OCI-LY7 (cell line): Measurements from ENCODE around the gene FBXO27. TPM values are rescaled to one million over a fixed set of nuclear protein-coding genes. Genes with fewer than 3 reads are reported as not detected.

ENCODE experiments used
- BruUV-seq: library from RNA; stranded (reverse); fragments of 400-500 nt; replicated peaks from 2 replicates; lab custom pipeline; 2021; lab: Mats Ljungman, UMichigan
- CTCF ChIA-PET: fragments of 300-600 bp; sonication (Branson Sonifier 250); formaldehyde crosslinking; loops from one replicate; lab custom pipeline; 2022; ENCODE audit warnings: antibody characterized with exemption; ENCODE audit not compliant: unreplicated experiment; lab: Charles Lee
- POLR2A ChIA-PET: fragments of 300-600 bp; sonication (Branson Sonifier 250); formaldehyde crosslinking; loops from one replicate; lab custom pipeline; 2022; ENCODE audit warnings: antibody characterized with exemption; lab: Charles Lee
- DNase-seq: peaks from one replicate; pipeline ENCODE4 v3.0.0-alpha.2; 2015; ENCODE audit warnings: low spot score
- H2AFZ ChIP-seq: fragments of 200-600 bp; sonication (generic), shearing (Covaris generic); 2 replicates; pipeline ENCODE4 v1.6.1; 2014; ENCODE audit warnings: mild to moderate bottlenecking, antibody characterized with exemption, low read length, moderate library complexity
- H3K27ac ChIP-seq: fragments of 200-600 bp; sonication (generic); 2 replicates; pipeline ENCODE4 v1.5.1; 2014; ENCODE audit warnings: mixed run types, low read depth, mild to moderate bottlenecking, moderate library complexity, low read length, inconsistent platforms; ENCODE audit not compliant: poor library complexity, severe bottlenecking
- H3K36me3 ChIP-seq: fragments of 200-600 bp; sonication (generic); 2 replicates; pipeline ENCODE4 v1.6.1; 2014; ENCODE audit warnings: mild to moderate bottlenecking, antibody characterized with exemption, low read length, moderate library complexity, mixed read lengths; ENCODE audit not compliant: insufficient read depth
- H3K4me1 ChIP-seq: fragments of 200-600 bp; sonication (generic); 2 replicates; pipeline ENCODE4 v1.5.1; 2014; ENCODE audit warnings: mild to moderate bottlenecking, low read length; ENCODE audit not compliant: insufficient read depth, poor library complexity, severe bottlenecking
- H3K4me2 ChIP-seq: fragments of 200-600 bp; sonication (generic); 2 replicates; pipeline ENCODE4 v1.6.1; 2014; ENCODE audit warnings: mild to moderate bottlenecking, low read length
- H3K4me3 ChIP-seq: fragments of 200-600 bp; sonication (generic); 2 replicates; pipeline ENCODE4 v1.5.1; 2014; ENCODE audit warnings: mild to moderate bottlenecking, low read depth, low read length; ENCODE audit not compliant: poor library complexity, severe bottlenecking
- H3K79me2 ChIP-seq: fragments of 200-600 bp; sonication (generic); 2 replicates; pipeline ENCODE4 v1.6.1; 2016; ENCODE audit warnings: low read depth, mild to moderate bottlenecking, low read length, moderate library complexity, mixed read lengths; ENCODE audit not compliant: insufficient read depth
- H3K9me2 ChIP-seq: fragments of 200-600 bp; sonication (generic); 2 replicates; pipeline ENCODE4 v1.6.1; 2016; ENCODE audit warnings: mild to moderate bottlenecking, low read length, mixed read lengths; ENCODE audit not compliant: insufficient read depth
- H3K9me3 ChIP-seq: fragments of 200-600 bp; sonication (generic); 2 replicates; pipeline ENCODE4 v1.6.1; 2014; ENCODE audit warnings: mild to moderate bottlenecking, mixed run types, low read length, mixed read lengths
- H4K20me1 ChIP-seq: fragments of 200-600 bp; sonication (generic); 2 replicates; pipeline ENCODE4 v1.6.1; 2014; ENCODE audit warnings: mild to moderate bottlenecking, antibody characterized with exemption, low read length, moderate library complexity, mixed read lengths; ENCODE audit not compliant: insufficient read depth
- CTCF ChIP-seq: fragments of 200-600 bp; sonication (generic); conservative IDR thresholded peaks from 2 replicates; pipeline ENCODE4 v1.5.1; 2014; ENCODE audit warnings: mild to moderate bottlenecking, antibody characterized with exemption, low read length, moderate library complexity, mixed read lengths
- EZH2phosphoT487 ChIP-seq: fragments of 200-600 bp; sonication (generic); IDR thresholded peaks from 2 replicates; pipeline ENCODE4 v1.6.1; 2018; ENCODE audit warnings: low read depth, borderline replicate concordance, mild to moderate bottlenecking, mixed run types, antibody characterized with exemption, low read length, moderate library complexity, mixed read lengths
- intact Hi-C: fragments of 100-400 bp; cut with micrococcal nuclease; formaldehyde crosslinking; loops from one replicate; pipeline ENCODE4 v1.10.0; 2022; ENCODE audit not compliant: unreplicated experiment
- total RNA-seq, 2 experiments: library from RNA; depleted of rRNA in 1 of 2; stranded (reverse); fragments of >200 nt in 1 of 2; shearing (Covaris generic) in 1 of 2; gene quantifications; 2 replicates each; pipeline ENCODE4 v1.2.3, GENCODE V29; 2014 to 2022

FBXO27 gene
- total RNA-seq, 2 experiments from 2014 or later = 1.0 to 10.5 TPM

GRCh38 chr19:39060171-39060570, 27.8 kb upstream of the FBXO27 start:
- no peak overlapping the region for H3K27ac ChIP-seq
- no peaks in the 10 kb centered on the region for H3K4me1 ChIP-seq
- no peaks in the 10 kb centered on the region for H3K9me2 ChIP-seq
- H4K20me1 ChIP-seq = no peaks in the 10 kb centered on the region
- ChIA-PET CTCF (no interaction called here), POLR2A (no interaction called here)
- H3K9me3 ChIP-seq = no peaks in the 10 kb centered on the region
- no peak for DNase-seq
- no peaks in the 10 kb centered on the region for H3K36me3 ChIP-seq
- H3K4me3 ChIP-seq = no peak overlapping the region
- H2AFZ ChIP-seq = no peak overlapping the region
- TF ChIP-seq CTCF = no peak
- TF ChIP-seq EZH2phosphoT487 = no peak
- intact Hi-C loops = no loop called here
- H3K79me2 ChIP-seq = no peaks in the 10 kb centered on the region
- no peak overlapping the region for H3K4me2 ChIP-seq
- BruUV-seq = no TSS peak

GRCh38 chr19:39059302-39059701, 27.0 kb upstream of the FBXO27 start:
- CTCF ChIA-PET = no interaction called here
- TF ChIP-seq CTCF (no peak), EZH2phosphoT487 (no peak)
- POLR2A ChIA-PET = no interaction called here
- Histone ChIP-seq H3K27ac (no peak overlapping the region), H3K9me2 (no peaks in the 10 kb centered on the region), H3K4me2 (no peak overlapping the region), H3K79me2 (no peaks in the 10 kb centered on the region), H2AFZ (no peak overlapping the region), H4K20me1 (no peaks in the 10 kb centered on the region), H3K4me1 (no peaks in the 10 kb centered on the region), H3K36me3 (no peaks in the 10 kb centered on the region), H3K4me3 (no peak overlapping the region), H3K9me3 (no peaks in the 10 kb centered on the region)
- intact Hi-C loops = no loop called here
- BruUV-seq = no TSS peak
- no peak for DNase-seq

GRCh38 chr19:39057615-39058014, 25.3 kb upstream of the FBXO27 start:
- Histone ChIP-seq H3K4me3 (no peak overlapping the region), H4K20me1 (no peaks in the 10 kb centered on the region), H3K27ac (no peak overlapping the region), H3K4me2 (no peak overlapping the region), H3K9me3 (no peaks in the 10 kb centered on the region), H3K4me1 (no peaks in the 10 kb centered on the region), H3K9me2 (no peaks in the 10 kb centered on the region), H3K79me2 (no peaks in the 10 kb centered on the region), H3K36me3 (no peaks in the 10 kb centered on the region), H2AFZ (no peak overlapping the region)
- ChIA-PET CTCF (no interaction called here), POLR2A (interaction anchor here (0.6 kb wide), 1 partner anchor 12 kb away, joined by 4 read pairs; no protein-coding TSS in a partner anchor)
- intact Hi-C loops = no loop called here
- TF ChIP-seq CTCF (no peak), EZH2phosphoT487 (no peak)
- no TSS peak for BruUV-seq
- DNase-seq = no peak
